Endothelial cell of umbilical vein (primary cell): ENCODE measurements around the gene MAPK4. TPM values are rescaled to one million over a fixed set of nuclear protein-coding genes. Genes with fewer than 3 reads are reported as not detected.

Experiments used
- BruUV-seq: library from RNA; stranded (reverse); fragments of 400-500 nt; replicated peaks from 2 replicates; lab custom pipeline; 2021; lab: Mats Ljungman, UMichigan
- CTCF ChIA-PET: fragments of 300-600, 350-600 bp; sonication (Branson Sonifier 250); formaldehyde crosslinking; loops from one replicate; lab custom pipeline; 2021; ENCODE audit warnings: antibody characterized with exemption, inconsistent platforms; lab: Charles Lee
- POLR2A ChIA-PET: fragments of 300-600, 350-600 bp; sonication (Branson Sonifier 250); formaldehyde crosslinking; loops from one replicate; lab custom pipeline; 2021; ENCODE audit warnings: antibody characterized with exemption, inconsistent platforms; lab: Charles Lee
- DNase-seq: peaks from one replicate; pipeline ENCODE4 v3.0.0-alpha.2; 2011; ENCODE audit warnings: low read depth, low spot score
- FAIRE-seq: peaks from 2 replicates; lab custom pipeline; 2011; peaks lifted over from hg19 to GRCh38; lab: Jason Lieb, UNC
- H2AFZ ChIP-seq: 2 replicates; pipeline ENCODE4 v1.6.0; 2012; ENCODE audit warnings: low read depth, low read length, control low read depth, inconsistent platforms
- H3K27ac ChIP-seq: 2 replicates; pipeline ENCODE4 v1.5.1; 2011; ENCODE audit warnings: low read depth, mild to moderate bottlenecking, control low read depth, low read length, moderate library complexity; ENCODE audit not compliant: insufficient read depth
- H3K27me3 ChIP-seq, 2 experiments: 2 replicates each; pipeline versions ENCODE4 v1.6.0 to v1.6.1; 2011; ENCODE audit warnings: low read length in 2 of 2, mixed read lengths in 1 of 2; ENCODE audit not compliant: control insufficient read depth in 2 of 2, insufficient read depth in 2 of 2
- H3K36me3 ChIP-seq, 2 experiments: 2 replicates in 1 of 2; 3 replicates in 1 of 2; pipeline ENCODE4 v1.5.1; 2011; ENCODE audit warnings: low read length in 2 of 2, mild to moderate bottlenecking in 1 of 2, moderate library complexity in 1 of 2; ENCODE audit not compliant: control insufficient read depth in 2 of 2, insufficient read depth in 2 of 2; ENCODE audit errors: extremely low read depth in 1 of 2
- H3K4me1 ChIP-seq: 3 replicates; pipeline ENCODE4 v1.5.1; 2011; ENCODE audit warnings: mild to moderate bottlenecking, low read length; ENCODE audit not compliant: control insufficient read depth, insufficient read depth; ENCODE audit errors: extremely low read depth
- H3K4me2 ChIP-seq: 2 replicates; pipeline ENCODE4 v1.6.1; 2011; ENCODE audit warnings: low read length, control low read depth, mixed read lengths; ENCODE audit not compliant: insufficient read depth
- H3K4me3 ChIP-seq, 3 experiments: fragments of 200-600 bp in 1 of 3; sonication (generic), shearing (Covaris generic) in 1 of 3; replicated peaks in 1 of 3; 2 replicates each; pipeline ENCODE4 v1.5.1; 2011 to 2016; ENCODE audit warnings: control low read depth in 3 of 3, low read length in 3 of 3, mild to moderate bottlenecking in 2 of 3, inconsistent platforms in 1 of 3, low read depth in 1 of 3, moderate library complexity in 1 of 3; ENCODE audit not compliant: insufficient read depth in 1 of 3
- H3K79me2 ChIP-seq: 2 replicates; pipeline ENCODE4 v1.6.0; 2012; ENCODE audit warnings: low read length, inconsistent platforms; ENCODE audit not compliant: control insufficient read depth, insufficient read depth
- H3K9ac ChIP-seq: replicated peaks from 2 replicates; pipeline ENCODE3; 2011; ENCODE audit warnings: low read length, control low read depth; ENCODE audit not compliant: insufficient read depth; ENCODE audit errors: extremely low read depth
- H3K9me1 ChIP-seq: replicated peaks from 3 replicates; pipeline ENCODE4 v1.6.0; 2011; ENCODE audit warnings: mild to moderate bottlenecking, low read length; ENCODE audit not compliant: control insufficient read depth, insufficient read depth; ENCODE audit errors: extremely low read depth
- H3K9me3 ChIP-seq: replicated peaks from 2 replicates; pipeline ENCODE4 v1.5.1; 2012; ENCODE audit warnings: low read length, inconsistent platforms; ENCODE audit not compliant: control insufficient read depth, insufficient read depth
- H4K20me1 ChIP-seq: replicated peaks from 2 replicates; pipeline ENCODE3; 2011; ENCODE audit warnings: mild to moderate bottlenecking, low read length; ENCODE audit not compliant: control insufficient read depth, insufficient read depth; ENCODE audit errors: extremely low read depth
- EZH2 ChIP-seq: IDR thresholded peaks from 2 replicates; pipeline ENCODE4 v1.6.1; 2012; ENCODE audit warnings: borderline replicate concordance, low read depth, mild to moderate bottlenecking, moderate library complexity, low read length, inconsistent platforms; ENCODE audit not compliant: severe bottlenecking
- FOS ChIP-seq: IDR thresholded peaks from 2 replicates; pipeline ENCODE4 v1.6.1; 2011; ENCODE audit warnings: mild to moderate bottlenecking, low read length, moderate library complexity, borderline replicate concordance; ENCODE audit not compliant: insufficient read depth
- GATA2 ChIP-seq: IDR thresholded peaks from 2 replicates; pipeline ENCODE4 v1.7.0; 2011; ENCODE audit warnings: low read depth, mild to moderate bottlenecking, moderate library complexity, mixed read lengths, low read length; ENCODE audit not compliant: insufficient read length, insufficient read depth
- JUN ChIP-seq: IDR thresholded peaks from 2 replicates; pipeline ENCODE4 v1.6.1; 2011; ENCODE audit warnings: borderline replicate concordance, low read depth; ENCODE audit not compliant: insufficient read length, insufficient read depth
- MAX ChIP-seq: IDR thresholded peaks from 2 replicates; pipeline ENCODE4 v1.6.1; 2011; ENCODE audit not compliant: insufficient read depth, insufficient read length
- MYC ChIP-seq: IDR thresholded peaks from one replicate; pipeline ENCODE4 v1.6.1; 2011; ENCODE audit warnings: mild to moderate bottlenecking, low read depth, low read length
- POLR2A ChIP-seq: IDR thresholded peaks from 2 replicates; pipeline ENCODE4 v1.6.1; 2012; ENCODE audit warnings: low read depth, mild to moderate bottlenecking, control low read depth, low read length
- POLR2AphosphoS5 ChIP-seq: IDR thresholded peaks from 2 replicates; pipeline ENCODE4 v1.6.1; 2012; ENCODE audit warnings: low read depth, mild to moderate bottlenecking, control low read depth, low read length, moderate library complexity; ENCODE audit not compliant: insufficient read depth
- dilution Hi-C: fragments of 300-500 bp; cut with MboI; formaldehyde crosslinking; loops from one replicate; pipeline ENCODE4 v1.15.0; 2019; ENCODE audit warnings: low sequenced_read_pairs; ENCODE audit not compliant: extremely low pct_ligation_motif_present
- intact Hi-C: fragments of 100-400 bp; cut with micrococcal nuclease; formaldehyde crosslinking; loops from one replicate; pipeline ENCODE4 v1.10.0; 2022
- polyA plus RNA-seq, 4 experiments: library from polyadenylated mRNA; depleted of rRNA in 3 of 4; stranded (reverse) in 3 of 4; unstranded in 1 of 4; fragments of >200 nt; gene quantifications; 2 replicates each; pipeline versions ENCODE4 v1.2.1 to v1.2.3, GENCODE V29; 2011 to 2012; ENCODE audit warnings: missing spikeins in 1 of 4
- total RNA-seq: library from RNA; stranded (reverse); gene quantifications from 2 replicates; pipeline ENCODE4 v1.2.3, GENCODE V29; 2021
- TF ChIP-seq, protein P1 (sequence below), 2 donors: IDR thresholded peaks; 1 replicate in 1 of 2; 2 replicates in 1 of 2; pipeline ENCODE4 v1.5.1; 2011; ENCODE audit warnings: low read length in 2 of 2, mild to moderate bottlenecking in 2 of 2, moderate library complexity in 2 of 2, control low read depth in 1 of 2, inconsistent platforms in 1 of 2, low read depth in 1 of 2; ENCODE audit not compliant: insufficient read depth in 1 of 2; ENCODE audit errors: extremely low read depth in 1 of 2

MAPK4 gene
- total and polyA plus RNA-seq, 2 donors (not counting 3 experiments of a cell fraction or from before 2014, with no cell fraction given): not detected

DNA sequence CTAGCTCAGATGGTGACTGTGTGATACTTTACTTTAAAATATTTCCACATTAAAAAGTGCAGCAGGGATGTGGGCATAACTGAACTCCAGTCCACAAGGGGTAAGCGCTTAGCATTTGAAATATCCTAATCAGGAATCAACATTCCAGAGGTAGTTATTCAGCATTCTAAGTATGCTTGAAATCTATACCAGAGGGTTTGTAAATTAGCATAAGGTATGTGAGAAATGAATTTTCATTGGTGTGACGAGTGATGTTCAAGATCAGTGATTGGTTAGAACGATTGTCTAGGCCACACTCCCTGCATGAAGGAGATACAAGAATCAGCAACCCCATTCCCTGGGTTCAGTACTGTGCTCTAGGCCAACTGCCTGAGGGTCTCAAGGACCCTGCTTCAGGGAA, 42.6 kb downstream of the MAPK4 start:
- intact Hi-C loops (no loop called here), dilution Hi-C loops (no loop called here)
- no peak for FAIRE-seq
- no peaks in the 10 kb centered on the region for H3K9me3 ChIP-seq
- POLR2A ChIA-PET: no interaction called here
- H3K4me1 ChIP-seq: no peaks in the 10 kb centered on the region
- no peaks in the 10 kb centered on the region for H4K20me1 ChIP-seq
- CTCF ChIA-PET: no interaction called here
- H2AFZ ChIP-seq: no peak overlapping the region
- H3K27me3 ChIP-seq: no peaks in the 10 kb centered on the region
- H3K79me2 ChIP-seq: no peaks in the 10 kb centered on the region
- H3K4me2 ChIP-seq: no peak overlapping the region
- BruUV-seq: no TSS peak
- no peak overlapping the region for H3K4me3 ChIP-seq
- no peak for TF ChIP-seq MYC
- TF ChIP-seq FOS: no peak
- no peak for TF ChIP-seq POLR2A
- TF ChIP-seq MAX: no peak
- TF ChIP-seq POLR2AphosphoS5: no peak
- TF ChIP-seq JUN: no peak
- no peak for TF ChIP-seq GATA2
- TF ChIP-seq EZH2: no peak
- TF ChIP-seq, protein P1, sequence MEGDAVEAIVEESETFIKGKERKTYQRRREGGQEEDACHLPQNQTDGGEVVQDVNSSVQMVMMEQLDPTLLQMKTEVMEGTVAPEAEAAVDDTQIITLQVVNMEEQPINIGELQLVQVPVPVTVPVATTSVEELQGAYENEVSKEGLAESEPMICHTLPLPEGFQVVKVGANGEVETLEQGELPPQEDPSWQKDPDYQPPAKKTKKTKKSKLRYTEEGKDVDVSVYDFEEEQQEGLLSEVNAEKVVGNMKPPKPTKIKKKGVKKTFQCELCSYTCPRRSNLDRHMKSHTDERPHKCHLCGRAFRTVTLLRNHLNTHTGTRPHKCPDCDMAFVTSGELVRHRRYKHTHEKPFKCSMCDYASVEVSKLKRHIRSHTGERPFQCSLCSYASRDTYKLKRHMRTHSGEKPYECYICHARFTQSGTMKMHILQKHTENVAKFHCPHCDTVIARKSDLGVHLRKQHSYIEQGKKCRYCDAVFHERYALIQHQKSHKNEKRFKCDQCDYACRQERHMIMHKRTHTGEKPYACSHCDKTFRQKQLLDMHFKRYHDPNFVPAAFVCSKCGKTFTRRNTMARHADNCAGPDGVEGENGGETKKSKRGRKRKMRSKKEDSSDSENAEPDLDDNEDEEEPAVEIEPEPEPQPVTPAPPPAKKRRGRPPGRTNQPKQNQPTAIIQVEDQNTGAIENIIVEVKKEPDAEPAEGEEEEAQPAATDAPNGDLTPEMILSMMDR (IDR thresholded peaks at IDR 0.05; ENCODE audit: extremely low read depth in 1 of 2, insufficient read depth in 1 of 2, low read depth in 1 of 2, low read length in 2 of 2): no peak
- H3K36me3 ChIP-seq: no peaks in the 10 kb centered on the region
- no peaks in the 10 kb centered on the region for H3K9me1 ChIP-seq
- DNase-seq: no peak
- no peak overlapping the region for H3K9ac ChIP-seq
- H3K27ac ChIP-seq: no peak overlapping the region
